ENCODE data around the gene KATNB1. TPM values are rescaled to one million over a fixed set of nuclear protein-coding genes. Genes with fewer than 3 reads are reported as not detected.
A peak's percentile ranks its signal among the peaks of the same experiment; 100 is the strongest.

The KATNB1 gene
- total RNA-seq, 1 donor from 2014 or later, result 18.0 TPM

- Histone ChIP-seq H3K9me3 (no peaks in the 10 kb centered on the region), H3K27ac (no peak overlapping the region), H3K4me3 (no peak overlapping the region), H3K36me3 (peaks cover 78% of the 10 kb centered on the region), H3K4me1 (peaks cover 9% of the 10 kb centered on the region), H3K27me3 (ENCODE audit: low read depth) (no peaks in the 10 kb centered on the region)
- TF ChIP-seq CTCF (IDR thresholded peaks at IDR 0.05), result no peak
- no peak for ATAC-seq
- intact Hi-C loops (cut with DNase I), result no loop called here
- DNase-seq, result peak; percentile 29
These were observed 26.4 kb downstream of the KATNB1 start for GRCh38 chr16:57761957-57762356.

- intact Hi-C loops (cut with DNase I), result no loop called here
- peaks cover 4% of the 10 kb centered on the region for H3K4me1 ChIP-seq
- no peaks in the 10 kb centered on the region for H3K27me3 ChIP-seq (ENCODE audit: low read depth)
- peak; percentile 44 for DNase-seq
- no peak overlapping the region for H3K27ac ChIP-seq
- no peak for TF ChIP-seq CTCF (IDR thresholded peaks at IDR 0.05)
- no peak for ATAC-seq
- H3K36me3 ChIP-seq, result peaks cover 84% of the 10 kb centered on the region
- H3K9me3 ChIP-seq, result no peaks in the 10 kb centered on the region
- no peak overlapping the region for H3K4me3 ChIP-seq
These were observed 26.9 kb downstream of the KATNB1 start for GRCh38 chr16:57762365-57763040.

- Histone ChIP-seq H3K27ac (no peak overlapping the region), H3K9me3 (no peaks in the 10 kb centered on the region), H3K4me1 (no peaks in the 10 kb centered on the region), H3K27me3 (ENCODE audit: low read depth) (no peaks in the 10 kb centered on the region), H3K36me3 (peaks cover 85% of the 10 kb centered on the region), H3K4me3 (no peak overlapping the region)
- intact Hi-C loops (cut with DNase I), result no loop called here
- TF ChIP-seq CTCF (IDR thresholded peaks at IDR 0.05), result no peak
- peak; percentile 30 for DNase-seq
- ATAC-seq, result no peak
These were observed 27.9 kb downstream of the KATNB1 start for GRCh38 chr16:57763285-57764005.

- no peaks in the 10 kb centered on the region for H3K27me3 ChIP-seq (ENCODE audit: low read depth)
- H3K27ac ChIP-seq, result no peak overlapping the region
- no peaks in the 10 kb centered on the region for H3K9me3 ChIP-seq
- ATAC-seq, result no peak
- H3K4me3 ChIP-seq, result no peak overlapping the region
- intact Hi-C loops (cut with DNase I), result no loop called here
- peaks cover 85% of the 10 kb centered on the region for H3K36me3 ChIP-seq
- no peak for TF ChIP-seq CTCF (IDR thresholded peaks at IDR 0.05)
- H3K4me1 ChIP-seq, result no peaks in the 10 kb centered on the region
- DNase-seq, result no peak
These were observed 28.4 kb downstream of the KATNB1 start for GRCh38 chr16:57764006-57764340.

GRCh38 chr16:57764341-57765159, 29.0 kb downstream of the KATNB1 start:
- Histone ChIP-seq H3K9me3 (no peaks in the 10 kb centered on the region), H3K4me1 (no peaks in the 10 kb centered on the region), H3K36me3 (peaks cover 85% of the 10 kb centered on the region), H3K27ac (no peak overlapping the region), H3K27me3 (ENCODE audit: low read depth) (no peaks in the 10 kb centered on the region), H3K4me3 (no peak overlapping the region)
- DNase-seq (peak; percentile 39), ATAC-seq (peak in 1 of 2 donors; percentile 36)
- TF ChIP-seq CTCF (IDR thresholded peaks at IDR 0.05), result no peak
- intact Hi-C loops (cut with DNase I), result no loop called here

Data from lower lobe of right lung (tissue), 2 donors.